HG02610 (cell line): Measurements from ENCODE around the gene USH2A.

Source experiments
- ATAC-seq: cut with Tn5 transposase; IDR thresholded peaks from one replicate; pipeline ENCODE4 v1.9.1; 2021; ENCODE audit warnings: mild to moderate bottlenecking, moderate library complexity; ENCODE audit not compliant: unreplicated experiment

USH2A gene

DNA sequence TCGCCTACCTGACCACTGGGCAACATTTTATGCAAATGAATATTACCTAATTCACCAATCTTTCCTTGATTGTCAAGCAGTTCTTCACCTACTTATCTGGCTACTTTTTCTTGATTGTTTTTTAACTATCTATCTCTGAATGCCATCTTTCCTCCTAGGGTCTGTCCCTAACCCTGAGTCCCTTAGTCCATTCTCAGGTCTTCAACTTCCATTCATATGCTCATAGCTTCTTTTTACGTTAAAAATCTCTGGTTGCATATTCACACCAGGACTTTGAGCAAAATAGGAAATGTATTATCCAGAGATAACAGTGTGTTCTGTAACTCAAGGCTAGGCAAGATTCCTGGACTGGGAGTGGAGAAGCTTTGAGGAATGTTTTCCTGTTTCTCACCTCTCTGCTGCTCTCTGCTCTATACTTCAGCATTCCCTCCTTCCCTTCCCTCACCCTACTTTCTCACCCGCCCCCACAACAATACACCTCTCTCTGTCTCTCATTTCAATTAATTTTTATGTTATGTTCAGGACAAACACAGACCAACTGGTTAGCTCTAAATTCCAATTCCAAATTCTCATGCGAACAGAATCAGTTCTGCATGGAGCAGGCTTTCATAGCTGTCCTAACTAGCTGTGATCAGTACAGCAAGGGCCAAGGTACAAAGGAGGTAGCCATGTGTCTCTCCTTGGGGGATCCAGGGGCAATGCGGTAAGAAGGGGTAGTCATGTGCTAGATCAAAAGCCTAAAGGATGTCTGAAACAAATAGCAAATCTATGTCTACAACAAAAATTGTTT lies 278.4 kb downstream of the USH2A start:
- no peak for ATAC-seq

DNA sequence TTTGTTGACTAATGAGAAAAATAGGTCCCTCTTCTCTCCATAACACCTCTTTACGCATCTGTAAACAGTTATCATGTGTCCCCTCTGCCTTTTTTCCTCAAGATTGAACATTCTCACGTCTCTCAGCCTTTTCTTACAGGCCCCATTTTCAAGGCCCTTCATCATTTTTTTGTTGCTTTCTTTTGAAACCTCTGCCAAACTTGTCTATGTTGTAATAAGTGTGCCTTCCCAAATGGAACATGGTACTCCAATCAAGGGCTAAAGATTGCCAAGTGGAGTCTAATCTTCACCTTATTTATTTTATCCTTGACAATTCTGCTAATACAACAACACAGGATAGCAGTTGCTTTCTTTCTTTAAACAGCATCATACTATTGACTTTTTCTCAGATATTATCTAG lies 280.3 kb downstream of the USH2A start:
- no peak for ATAC-seq

DNA sequence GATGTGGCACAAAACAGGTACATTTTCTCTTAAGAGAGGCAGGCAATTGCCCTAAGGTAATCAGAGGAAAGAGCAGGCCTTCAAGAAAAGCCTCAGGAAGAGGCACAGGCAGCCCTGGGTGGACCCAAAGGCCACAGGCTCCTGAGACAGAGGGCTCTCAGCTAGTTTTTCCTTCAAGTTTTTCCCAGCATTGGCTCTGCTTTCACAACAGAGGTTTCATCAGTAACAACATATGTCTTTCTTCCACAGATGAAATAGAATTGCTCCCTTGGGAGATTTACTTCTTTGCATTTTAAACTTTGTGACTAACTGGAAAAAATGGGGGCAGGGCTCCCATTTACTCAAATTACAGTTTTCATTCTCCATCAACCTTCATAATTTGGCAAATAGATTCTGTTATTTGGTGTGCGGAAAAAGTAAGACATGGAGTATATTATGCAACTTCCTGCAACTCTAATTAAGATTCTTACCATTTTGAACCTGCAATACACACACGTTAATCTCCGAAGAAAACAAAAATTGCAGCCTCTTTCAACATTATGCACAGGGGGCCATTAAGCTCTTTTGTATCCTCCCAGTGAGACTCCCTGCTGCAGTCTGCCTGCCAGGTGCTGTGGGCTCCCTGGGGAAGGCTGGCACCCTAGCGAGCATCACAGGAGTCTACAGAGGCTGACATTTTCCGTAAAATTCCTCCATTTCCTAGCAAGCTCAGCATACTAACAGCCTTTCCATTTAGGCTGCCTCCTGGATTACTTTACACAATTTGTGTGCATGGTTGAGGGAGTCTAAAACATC lies 282.3 kb downstream of the USH2A start:
- no peak for ATAC-seq

DNA sequence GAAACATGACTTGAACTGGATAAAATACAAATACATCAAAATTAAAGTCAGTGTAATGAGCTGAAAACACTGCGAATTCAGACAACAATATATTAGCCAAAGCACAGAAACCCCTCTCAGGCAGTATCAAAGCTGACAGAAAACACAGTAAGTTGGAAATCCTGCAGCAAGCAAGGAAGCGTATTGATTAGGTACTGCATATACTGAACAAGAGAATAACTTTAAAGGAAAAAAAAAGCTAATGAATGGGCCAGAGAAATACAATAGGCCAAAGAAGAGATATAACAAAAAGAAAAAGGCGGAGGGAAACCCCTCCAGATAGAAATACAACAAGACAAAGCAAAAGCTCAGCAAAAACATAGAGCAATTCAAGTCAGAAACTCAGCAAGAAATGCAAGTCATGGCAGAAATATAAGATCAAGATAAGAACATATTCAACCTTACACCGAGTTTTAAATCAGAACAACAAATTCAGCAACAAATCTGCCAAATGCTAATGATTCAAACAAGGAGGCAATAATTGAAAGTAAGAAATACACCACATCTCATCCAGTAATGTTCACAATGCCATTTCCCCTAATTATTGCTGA lies 299.0 kb downstream of the USH2A start:
- ATAC-seq = no peak

DNA sequence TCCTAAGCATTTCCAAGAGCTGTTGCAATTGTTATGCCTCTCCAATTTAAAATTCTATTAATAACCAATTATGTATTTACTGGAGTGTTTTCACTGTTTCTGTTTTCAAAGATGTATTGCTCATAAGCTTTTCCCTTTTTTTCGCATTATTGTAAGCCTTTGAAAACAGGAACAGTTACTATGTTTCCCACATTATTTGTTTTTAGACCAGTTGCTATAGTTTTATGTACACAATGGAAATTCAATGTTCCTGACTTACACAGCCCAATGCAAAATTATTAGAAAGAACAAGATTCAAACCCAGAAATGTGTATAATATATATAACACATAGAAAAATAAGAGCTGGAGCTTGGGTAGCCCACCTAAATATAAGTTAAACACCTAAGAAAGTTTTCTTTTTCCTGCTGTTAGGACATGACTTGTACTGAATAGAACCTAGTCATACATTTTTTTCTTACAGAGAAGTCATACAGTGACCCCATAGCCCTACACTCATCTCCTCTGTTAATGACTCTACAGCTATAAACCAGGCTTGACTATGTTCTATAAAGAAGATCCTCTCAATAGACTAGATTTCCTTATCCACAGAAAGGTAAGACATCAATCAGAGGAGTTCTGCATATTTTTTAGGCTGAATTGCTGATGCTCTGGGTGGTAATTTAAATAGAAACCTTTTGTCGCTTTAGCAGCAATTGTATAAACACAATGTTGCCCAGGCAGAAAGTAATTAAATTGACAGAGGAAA lies 299.6 kb downstream of the USH2A start:
- no peak for ATAC-seq

DNA sequence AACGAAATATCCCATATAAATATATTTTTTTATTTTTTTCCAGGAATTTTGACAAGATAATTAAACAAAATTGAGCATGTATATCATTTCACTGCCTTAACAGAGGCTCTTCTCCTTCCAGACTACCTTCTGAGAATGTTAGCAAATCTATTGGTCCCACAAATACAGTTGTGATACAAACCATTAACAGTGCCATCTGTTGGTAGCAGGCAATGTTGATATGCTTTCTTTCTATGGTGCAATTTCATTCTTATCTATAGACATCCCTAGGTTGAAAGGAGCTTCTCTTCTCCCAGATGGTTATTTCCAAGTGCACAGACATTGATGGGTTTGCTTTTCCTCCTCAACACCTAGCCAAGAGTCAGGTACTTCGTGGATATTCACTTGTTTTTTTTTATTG lies 303.6 kb downstream of the USH2A start:
- no peak for ATAC-seq

DNA sequence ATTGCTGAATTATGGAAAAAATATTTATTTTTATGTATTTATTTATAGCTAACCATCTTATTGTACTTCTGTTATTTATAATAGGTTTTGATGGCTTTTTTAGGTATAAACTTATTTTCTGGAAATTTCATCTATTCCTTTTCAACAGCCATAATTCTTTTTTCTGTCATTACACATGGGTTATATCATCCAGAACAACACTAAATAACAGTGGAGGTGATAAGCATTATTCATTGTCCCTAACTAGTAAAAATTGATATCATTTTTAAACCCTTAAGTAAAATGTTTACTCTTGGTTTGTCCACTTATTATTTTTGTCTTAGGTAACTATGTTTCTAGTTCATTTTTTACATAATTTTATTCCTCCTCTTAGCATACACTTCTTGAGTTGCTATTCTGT lies 309.1 kb downstream of the USH2A start:
- ATAC-seq = no peak

DNA sequence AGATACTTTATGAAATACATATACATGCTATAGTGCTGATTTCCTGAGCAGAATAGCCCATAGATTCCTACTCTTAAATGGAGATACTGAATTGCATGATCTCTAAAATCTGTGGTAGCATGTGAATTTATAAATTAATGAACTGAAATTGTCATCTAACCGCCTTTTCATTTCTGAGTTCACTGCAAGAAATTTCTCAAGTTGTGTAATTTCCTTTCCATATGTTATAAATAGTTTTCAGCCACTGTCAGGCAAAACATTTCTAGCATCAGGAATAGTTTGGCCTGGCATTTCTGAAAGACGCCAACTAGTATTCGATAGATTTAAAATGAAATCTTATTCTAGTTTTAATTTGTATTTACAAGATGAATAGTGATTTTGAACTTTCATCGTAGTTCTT lies 310.1 kb downstream of the USH2A start:
- ATAC-seq = no peak

DNA sequence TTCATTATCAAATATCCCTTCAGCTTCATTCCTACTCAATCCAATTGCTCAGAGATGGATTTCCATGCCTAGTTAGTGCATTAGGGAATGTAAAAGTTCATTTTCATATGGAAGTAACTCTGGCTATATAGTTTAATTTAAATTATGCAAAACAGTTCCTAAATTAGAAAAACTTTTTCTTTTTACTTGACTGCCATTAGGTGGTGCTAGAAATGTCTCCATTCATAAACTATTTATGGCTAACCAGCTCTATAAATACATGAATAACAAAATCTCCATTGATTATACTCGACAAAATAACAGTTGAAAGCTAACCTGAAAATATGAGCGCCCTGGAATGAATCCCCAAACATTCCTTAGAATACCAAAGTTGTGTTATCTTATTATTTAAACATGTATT lies 311.4 kb downstream of the USH2A start:
- no peak for ATAC-seq

DNA sequence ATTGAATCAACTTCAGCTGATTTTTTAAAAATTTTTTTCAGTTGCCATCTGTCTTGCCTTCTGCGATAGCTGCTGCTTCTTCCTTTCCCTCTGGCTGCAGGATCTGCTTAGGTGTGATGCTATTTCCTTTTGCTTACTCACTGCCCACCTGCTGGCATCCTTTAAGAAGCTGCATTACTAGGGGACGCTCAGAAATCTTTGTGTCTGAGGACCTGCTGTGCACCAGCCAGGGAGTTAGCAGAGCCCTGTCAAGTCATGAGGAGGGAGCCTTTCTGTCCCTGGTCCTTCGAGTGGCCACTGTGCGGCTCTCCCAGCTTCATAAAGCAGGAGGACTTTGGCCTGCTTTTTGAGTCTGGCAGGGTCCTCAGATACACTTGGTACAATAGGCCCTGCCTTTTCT lies 327.8 kb downstream of the USH2A start:
- ATAC-seq = no peak

DNA sequence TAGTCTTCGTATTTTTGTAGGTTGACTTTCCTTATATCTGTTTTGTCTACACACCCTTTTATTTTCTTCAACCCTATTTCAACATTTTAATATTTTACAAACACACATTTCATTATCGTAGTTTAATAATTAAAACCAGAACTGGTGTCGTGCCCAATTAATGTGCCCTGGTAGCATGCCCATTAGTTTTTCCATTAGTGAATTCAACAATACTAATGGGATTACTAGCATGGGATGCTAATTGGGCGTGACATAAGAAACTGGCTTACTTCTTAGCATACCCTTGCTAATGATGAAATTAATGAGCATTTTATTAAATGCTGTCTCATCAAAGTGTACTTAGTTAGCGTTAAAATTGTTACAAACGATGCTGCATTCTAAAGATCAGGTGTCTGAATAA lies 332.7 kb downstream of the USH2A start:
- no peak for ATAC-seq

DNA sequence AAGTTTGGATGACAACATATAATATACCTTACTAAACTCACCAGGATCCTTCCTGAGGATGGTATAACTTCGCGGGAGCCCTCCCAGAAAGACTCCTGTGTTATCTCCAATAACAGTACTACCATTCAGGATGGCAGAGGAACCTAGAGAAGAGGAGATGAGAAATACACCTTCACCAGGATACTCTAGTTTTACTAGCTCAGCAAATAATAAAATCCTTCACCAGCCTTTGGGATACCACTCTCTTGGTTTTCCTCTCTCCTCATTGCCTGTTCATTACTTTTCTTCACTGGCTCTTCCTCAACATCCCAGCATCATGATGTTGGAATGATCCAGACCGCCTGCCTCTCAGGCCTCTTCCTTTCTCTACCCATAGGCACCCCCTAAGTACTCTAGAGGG lies 336.6 kb downstream of the USH2A start:
- ATAC-seq = no peak

DNA sequence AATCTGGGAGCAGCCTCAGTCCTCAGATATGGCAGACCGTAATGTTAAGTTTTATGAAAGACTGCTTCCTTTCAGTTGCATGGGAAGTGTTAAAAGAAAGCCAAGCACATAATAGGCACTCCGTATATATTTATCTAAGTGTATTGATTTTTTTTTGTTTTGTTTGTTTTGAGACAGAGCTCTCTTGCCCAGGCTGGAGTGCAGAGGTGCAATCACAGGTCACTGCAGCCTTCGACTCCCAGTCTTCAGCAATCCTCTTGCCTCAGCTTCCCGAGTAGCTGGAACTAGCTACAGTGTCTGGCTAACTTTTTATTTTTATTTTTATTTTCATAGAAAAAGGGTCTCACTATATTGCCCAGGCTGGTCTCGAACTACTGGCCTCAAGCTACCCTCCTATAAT lies 341.8 kb downstream of the USH2A start:
- ATAC-seq = no peak

DNA sequence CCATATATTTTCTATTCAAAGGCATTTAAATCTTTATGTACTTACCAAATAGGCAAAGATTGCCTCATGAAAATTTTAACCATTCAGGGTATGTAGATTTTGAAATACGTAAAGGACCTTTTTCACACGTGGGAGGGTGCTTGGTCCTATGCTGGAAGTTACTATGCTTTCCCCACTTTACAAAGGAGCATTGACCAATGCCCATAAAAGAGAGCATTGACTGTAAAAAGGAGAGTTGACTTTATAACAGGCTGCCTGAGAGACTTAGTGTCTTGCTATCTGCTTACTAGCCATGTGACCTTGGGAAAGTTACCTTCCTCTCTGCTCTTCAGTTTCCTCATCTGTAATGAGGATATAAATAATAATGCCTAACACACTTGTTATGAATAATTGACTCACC lies 346.5 kb downstream of the USH2A start:
- ATAC-seq = no peak

DNA sequence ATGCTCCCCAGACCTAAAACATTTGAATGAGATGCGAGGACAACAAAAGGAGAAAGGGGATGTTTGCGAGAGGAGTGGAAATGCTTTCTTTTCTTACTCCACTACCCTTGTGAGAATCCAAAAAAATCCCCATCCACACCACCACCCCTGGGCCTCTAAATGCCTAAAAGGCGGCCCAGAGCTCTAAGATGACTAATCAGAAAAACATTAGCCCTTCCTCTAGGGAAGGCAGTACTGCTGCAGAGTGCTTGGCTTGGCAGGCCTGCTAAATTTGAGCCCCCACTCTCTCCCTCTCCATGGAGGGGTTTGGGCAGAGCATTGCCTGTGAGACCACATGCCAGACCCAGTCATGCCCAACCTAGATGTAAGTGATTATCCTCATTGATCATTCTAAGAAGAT lies 347.9 kb downstream of the USH2A start:
- peak; percentile 42 for ATAC-seq

DNA sequence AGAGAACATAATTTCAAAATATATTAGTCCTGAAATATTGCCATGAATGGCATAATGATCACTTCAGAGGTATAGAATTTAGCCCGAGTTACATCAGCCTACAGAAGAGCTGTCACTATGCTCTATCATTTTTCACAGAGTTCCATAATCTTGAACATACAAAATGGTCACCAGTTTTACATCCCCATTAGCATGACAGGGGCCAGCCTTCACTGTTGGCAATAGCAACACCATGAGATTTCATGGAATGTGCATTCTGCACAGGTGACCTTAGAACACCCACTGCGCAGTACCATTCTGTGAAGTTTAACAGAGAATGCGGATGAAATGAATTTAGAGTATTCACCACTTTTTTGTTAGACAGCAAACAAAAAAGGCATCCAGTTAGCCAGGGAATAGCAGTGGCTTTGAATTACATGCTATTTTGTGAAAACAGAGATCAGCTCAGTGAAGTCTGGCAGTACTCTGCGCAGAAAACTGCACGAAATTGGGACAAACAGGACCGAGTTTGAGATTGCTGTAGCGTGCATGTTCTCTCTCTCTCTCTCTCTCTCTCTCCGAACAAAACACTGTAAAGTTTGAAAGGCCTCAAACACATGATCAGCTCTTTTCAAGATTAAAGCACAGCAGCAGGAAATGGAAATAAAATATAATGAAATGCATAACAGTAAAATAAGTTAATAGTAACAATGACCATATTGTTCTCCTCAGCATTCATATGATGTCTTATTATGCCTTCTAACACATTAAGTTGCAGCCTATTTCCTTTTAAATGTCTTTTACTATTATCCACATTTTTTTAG lies 349.3 kb downstream of the USH2A start:
- no peak for ATAC-seq

DNA sequence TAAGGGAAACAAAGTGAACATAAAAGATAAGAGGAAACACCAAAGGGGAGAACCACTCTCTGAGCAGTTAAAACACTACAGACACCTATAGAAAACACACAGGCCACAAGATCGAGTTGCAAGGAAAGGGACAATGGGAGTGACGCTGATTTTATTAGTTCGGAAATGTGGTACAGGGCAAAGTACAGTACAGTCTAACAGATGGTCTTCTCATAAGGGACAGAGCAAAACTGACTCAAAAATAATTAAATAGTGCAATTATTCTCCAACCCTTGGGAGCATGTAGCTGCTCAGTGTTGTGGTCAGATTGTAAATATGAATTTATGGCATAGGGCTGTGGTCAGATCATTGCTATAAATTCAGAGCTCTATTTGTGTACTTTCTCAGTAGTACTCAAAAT lies 352.0 kb downstream of the USH2A start:
- ATAC-seq = no peak

DNA sequence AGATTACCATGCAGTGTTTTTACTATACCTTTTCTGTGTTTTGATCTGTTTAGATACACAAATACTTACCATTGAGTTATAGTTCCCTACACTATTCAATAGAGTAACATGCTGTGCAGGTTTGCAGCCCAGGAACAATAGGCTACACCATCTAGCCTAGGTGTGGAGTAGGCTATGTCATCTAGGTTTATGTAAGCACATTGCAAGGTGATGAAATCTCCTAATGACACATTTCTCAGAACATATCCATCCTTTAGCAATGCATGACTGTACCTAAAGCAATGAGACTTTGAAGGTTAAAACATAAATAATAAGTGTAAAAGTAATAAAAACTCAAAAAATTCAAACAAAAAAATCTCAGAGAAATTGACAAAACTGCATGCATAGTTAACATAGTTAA lies 358.6 kb downstream of the USH2A start:
- no peak for ATAC-seq

DNA sequence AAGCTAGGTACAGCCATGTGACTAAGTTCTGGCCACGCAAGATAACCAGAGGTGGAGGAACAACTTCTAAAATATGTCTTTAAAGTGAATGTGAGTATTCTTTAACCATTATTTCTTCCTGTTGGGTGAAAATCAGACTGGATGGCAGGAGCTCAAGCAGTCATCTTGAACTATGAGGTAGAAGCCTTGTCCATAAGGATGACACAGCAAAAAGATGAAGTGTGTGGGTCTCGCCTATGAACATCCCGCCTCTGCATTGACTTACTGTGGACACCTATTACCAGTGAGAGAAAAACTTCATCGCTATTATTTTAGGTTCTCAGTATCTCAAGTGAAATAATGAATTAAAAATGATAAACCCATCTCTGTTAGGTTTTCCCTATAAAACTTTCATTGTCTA lies 365.3 kb downstream of the USH2A start:
- ATAC-seq = no peak

DNA sequence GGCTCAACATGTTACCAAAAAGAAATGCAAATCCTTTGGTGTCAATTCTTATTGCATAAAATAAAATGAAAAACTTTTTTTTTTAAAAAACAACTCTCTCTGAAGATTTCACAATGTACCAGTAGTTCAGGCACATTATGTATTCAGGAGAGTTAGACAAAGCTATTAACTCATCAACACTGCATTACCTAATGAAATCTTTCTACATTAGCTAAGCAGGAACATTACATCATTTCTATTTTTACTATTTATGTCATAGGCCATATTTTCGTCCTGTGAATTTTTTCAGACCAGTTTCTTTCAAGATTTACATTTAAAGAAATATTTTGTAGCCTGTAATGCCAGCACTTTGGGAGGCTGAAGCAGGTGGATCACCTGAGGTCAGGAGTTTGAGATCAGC lies 366.2 kb downstream of the USH2A start:
- no peak for ATAC-seq

DNA sequence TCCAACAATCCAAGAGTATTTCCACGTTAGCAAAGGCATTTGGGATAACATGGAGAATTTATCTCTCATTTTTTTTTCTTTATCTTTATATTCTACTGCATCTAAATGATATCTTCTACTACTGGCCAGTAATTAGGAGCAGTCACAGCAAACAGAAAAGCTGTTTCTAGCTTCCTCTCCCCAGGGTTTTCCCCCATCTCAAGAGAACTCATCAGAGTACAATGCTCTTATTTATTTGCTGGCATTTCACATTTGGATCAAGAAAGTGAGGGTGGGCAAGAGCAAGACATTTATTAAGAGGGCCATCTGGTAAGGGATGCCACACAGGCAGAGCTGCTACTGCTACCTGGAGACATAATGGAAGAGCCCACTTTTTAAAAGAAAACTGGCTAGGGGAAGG lies 368.2 kb downstream of the USH2A start:
- no peak for ATAC-seq
